HG02884 (cell line): ENCODE measurements around the gene B4GALT5.
"Not testable (repeated sequence)": the region's sequence is repeated elsewhere in the genome, so short reads cannot be mapped to it uniquely, and the experiment has no call there.

Experiments
- ATAC-seq: cut with Tn5 transposase; IDR thresholded peaks from one replicate; pipeline ENCODE4 v1.9.1; 2021; ENCODE audit warnings: mild to moderate bottlenecking, moderate library complexity; ENCODE audit not compliant: unreplicated experiment

The B4GALT5 gene

DNA sequence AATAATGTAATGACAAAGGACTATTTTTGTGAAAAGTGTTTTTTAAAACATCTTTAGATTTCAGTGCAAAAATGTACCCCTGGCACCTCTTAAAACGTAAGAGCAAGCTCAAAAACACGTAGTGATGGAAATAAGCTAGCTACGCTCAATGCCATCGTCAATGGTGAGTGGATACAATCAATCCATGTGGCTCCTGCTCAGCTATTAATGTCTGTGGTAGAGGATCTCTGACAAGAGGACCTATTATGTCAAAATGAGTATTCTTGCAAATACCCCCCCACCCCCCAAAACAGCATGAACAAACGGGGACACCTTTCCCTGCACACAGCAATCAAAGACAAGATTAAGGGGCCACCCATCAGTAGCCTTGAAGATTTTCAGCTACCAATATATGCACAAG, 80.7 kb downstream of the B4GALT5 start:
- no peak for ATAC-seq

DNA sequence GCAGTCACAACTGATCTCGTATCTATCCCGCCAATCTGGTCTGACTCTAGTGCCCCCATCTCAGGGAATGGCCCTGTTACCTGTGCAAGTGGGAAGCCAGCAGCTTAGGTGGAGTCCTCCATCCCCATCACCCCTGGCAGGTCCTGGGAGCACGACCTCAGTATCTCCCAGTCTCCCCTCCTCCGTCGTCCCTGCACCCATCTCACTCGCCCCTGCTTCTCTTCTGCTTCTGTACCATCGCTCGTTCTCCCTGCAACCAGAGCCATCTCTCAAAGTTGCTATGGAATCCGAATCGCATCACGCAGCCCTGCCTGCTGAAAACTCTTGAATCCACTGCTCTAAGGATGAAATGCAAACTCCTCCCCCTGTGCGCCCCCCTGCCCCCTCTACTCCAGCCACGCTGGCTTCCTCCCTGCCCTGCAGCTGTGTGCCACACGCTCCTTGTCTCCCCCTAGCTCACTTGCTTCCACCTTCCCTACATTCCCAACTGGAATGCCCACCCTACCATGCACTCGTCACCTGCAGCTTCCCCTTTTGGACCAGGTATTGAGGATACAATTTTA, 81.7 kb downstream of the B4GALT5 start:
- no peak for ATAC-seq

DNA sequence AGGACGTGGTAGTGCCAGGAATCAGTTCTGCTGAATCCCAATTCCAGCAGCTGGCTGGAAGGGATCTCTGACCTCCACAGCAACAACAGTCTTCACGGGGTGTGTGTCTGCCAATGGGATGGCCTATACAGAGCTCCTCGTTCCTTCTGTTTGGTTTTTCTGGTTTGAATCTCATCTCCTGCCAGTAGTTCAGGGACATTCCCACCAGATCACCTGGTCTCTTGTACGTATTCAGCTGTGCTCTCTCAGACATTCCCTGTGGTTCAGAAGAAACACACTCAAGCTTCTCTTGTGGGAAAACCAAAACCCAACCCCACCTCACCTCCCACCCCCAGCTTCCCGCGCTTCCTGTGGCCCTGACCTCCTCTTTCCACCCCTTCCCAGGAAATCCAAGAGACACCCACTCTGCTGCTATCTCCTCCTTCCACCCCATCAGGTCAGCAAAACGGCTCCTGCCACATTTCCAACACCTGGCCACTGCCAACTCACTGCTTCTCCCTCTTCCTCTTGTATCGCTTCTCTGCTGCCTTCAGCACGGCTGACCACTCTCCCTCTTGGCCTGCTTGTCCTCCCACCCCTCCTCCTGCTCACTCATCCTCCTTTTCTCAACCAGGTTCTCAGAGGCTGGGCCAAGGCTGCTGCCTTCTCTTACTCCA, 82.5 kb downstream of the B4GALT5 start:
- no peak for ATAC-seq

DNA sequence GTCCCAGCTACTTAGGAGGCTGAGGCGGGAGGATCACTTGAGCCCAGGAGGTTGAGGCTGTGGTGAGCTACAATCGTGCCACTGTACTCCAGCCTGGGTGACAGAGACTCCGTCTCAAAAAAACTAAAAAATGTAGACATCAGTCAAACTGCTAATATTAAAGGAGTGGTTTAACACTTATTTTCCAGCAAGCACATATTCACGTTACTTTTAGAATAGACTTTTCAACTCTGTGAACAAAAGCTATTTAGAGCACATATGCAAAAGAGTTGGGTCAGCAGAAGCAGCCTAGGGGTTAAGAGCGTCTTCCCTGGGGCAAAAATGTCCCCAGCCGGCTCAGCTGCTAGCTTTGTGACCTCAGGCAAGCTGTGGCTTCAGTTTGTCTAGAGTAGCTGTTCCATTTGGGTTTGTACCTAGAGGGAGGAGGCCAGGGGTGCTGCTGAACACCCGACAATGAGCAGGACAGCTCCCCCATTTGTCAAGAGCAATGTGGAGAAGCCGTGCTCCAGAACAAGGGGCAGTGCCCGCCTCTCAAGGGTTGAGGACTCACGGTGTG, 83.2 kb downstream of the B4GALT5 start:
- ATAC-seq: peak; percentile 70

DNA sequence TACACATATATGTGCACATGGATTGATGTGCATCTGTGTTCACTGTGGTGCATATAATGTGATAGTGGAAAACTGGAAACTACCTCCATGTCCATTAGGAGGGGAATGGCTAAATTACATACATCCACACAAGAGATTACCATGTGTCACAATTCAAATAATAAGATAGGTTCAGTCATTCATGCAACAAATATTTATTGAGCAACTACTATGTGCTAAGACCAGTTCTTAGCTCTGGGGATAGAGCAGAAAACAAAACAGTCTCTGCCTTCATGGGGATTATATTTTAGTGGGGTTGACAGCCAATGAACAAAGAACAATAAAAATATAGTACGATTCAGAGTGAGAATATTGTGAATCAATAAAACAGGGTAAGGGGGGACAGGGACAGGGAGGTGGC, 84.1 kb downstream of the B4GALT5 start:
- ATAC-seq: no peak

DNA sequence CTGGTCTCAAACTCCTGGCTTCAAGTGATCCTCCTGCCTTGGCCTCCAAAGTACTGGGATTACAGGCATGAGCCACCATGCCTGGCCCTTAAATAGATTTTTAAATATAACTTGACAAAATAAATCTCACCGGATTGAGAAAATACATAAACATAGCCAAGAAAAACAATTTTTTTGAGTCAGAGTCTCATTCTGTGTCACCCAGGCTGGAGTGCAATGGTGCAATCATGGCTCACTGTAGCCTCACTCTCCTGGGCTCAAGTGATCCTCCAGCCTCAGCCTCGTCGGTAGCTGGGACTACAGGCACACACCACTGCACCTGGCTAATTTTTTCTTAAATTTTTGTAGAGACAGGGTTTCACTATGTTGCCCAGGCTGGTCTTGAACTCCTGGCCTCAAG, 85.4 kb downstream of the B4GALT5 start:
- ATAC-seq: not testable (repeated sequence)

DNA sequence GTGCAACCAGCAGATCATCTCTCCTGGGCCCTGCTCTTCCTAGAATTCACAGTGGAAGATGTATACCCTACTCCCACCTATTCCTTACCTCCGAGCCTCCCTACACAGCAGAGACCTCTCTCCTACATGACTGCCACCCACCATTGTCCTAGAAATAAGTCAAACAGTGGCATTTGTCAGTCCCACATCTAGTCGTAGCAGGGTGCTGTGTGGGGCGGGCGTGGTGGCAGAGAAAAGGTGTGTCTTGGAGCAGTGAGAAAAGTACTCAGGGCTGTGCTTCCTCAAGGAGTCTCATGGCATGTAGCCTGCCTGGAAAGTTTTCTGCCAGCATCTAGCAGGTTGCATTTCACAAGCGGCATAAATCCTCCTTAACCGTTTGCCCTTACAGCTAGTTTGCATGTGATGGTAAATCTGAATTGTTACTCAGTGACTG, 86.3 kb downstream of the B4GALT5 start:
- no peak for ATAC-seq

DNA sequence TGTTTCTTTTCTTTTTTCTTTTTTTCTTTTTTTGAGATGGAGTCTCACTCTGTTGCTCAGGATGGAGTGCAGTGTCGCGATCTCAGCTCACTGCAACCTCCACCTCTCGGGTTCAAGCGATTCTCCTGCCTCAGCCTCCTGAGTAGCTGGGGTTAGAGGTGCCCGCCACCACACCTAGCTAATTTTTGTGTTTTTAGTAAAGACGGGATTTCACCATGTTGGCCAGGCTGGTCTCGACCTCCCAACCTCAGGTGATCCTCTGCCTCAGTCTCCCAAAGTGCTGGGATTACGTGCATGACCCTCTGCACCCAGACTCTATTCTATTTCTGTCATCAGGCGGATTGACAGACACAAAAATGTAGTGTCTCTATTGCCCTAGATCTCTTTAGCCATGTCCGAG, 88.7 kb downstream of the B4GALT5 start:
- ATAC-seq: not testable (repeated sequence)

DNA sequence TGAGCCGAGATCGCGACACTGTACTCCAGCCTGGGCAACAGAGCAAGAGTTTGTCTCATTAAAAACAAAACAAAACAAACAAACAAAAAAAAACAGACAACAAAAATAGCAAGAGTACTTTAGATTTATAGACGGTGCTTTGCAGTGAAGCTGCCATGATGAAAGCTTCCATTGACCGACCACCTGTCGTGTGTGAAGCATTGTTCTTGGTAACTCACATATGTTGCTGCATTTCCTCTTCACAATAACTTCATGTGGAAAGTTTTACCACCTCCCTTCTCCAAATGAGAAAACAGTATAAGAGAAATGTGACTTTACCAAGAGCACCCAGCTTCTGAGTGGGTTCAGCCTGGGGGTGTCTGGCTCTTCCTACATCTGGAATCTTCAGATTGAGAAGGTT, 89.4 kb downstream of the B4GALT5 start:
- no peak for ATAC-seq

DNA sequence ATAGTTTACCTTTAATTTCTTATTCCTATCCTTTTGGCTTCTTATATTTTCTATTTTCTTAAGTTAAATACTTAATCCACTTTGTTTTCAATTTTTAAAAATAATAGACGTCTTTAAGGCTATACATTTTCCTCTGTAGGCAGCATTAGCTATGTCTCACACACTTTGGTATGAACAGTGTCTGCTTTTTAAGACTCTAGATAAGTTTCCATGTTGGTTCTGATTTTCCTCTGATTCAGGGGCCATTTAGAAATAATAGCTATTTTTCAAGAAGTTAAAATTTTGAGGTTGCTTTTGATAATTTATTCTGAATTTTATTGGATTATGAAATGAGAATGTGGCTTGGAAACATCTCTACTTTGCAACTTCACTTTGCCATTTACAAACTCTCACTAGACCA, 91.4 kb downstream of the B4GALT5 start:
- ATAC-seq: no peak

DNA sequence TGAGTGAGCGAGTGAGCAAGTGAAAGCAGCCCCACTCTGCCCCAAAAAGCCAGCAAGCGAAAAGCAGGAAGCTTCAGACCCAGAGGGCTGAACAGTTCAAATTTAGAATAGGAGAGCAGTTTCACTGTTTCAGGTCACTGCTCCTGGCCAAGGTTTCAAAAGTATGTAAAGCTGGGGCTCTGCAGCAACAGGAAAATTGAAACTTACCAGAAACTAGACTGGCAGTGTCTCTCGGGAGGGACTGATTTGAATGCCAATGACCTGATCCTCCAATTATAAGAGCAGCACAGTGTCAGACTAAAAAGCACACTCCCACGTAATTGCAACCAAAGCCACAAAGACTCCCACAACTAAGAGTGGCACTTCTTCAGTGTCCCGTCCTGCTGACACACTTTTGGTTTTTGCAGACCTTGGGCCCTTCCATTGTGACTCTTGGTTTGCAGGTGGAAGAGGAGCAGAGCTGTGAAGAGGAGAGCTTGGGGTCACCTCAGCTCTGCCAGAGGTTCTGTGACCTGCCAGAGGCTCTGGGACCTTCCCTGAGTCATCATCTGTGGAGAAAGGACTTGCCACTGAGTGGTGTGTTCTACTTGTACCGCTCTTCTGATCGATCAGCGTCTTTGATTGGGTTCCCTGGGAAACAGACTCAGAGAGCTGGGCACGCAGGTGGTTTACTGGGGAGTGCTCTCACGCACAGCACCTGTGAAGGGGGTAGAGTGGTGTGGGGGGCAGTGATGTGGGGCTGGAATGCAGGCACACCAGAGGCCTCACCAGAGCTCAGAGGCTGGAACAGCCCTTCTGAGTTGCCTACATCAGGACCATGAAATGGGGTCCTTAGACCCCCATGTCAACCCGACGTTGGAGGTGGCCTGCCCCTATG, 93.1 kb downstream of the B4GALT5 start:
- peak; percentile 85 for ATAC-seq

DNA sequence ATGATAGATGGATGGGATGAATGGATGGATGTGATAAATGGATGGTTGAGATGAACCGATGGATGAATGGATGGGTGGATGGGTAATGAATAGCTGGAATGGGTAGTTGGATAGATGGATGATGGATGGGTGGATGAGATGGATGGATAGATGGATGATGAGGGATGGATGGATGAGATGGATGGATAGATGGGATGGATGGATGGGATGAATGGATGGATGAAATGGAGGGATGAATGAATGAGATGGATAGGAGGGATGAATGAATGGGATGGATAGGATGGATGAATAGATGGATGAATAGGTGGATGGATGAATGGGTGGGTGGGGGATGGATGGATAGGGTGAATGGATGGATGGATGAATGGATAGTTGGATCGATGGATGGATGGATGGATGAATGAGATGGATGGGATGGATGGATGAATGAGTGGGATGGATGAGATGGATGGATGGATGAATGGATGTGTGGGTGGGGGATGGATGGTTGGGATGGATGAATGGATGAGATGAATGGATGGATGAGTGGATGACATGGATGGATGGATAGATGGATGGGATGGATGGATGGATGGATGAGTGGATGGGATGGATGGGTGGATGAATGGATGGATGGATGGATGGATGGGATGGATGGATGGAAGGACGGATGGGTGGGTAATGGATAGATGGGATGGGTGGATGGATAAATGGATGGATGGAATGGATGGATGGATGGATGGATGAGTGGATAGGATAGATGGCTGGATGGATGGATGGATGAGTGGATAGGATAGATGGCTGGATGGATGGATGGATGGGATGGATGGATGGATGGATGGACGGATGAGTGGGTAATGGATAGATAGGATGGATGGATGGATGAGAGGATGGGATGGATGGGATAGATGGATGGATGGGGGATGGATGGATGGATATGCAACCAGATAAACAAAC, 94.3 kb downstream of the B4GALT5 start:
- ATAC-seq: no peak

DNA sequence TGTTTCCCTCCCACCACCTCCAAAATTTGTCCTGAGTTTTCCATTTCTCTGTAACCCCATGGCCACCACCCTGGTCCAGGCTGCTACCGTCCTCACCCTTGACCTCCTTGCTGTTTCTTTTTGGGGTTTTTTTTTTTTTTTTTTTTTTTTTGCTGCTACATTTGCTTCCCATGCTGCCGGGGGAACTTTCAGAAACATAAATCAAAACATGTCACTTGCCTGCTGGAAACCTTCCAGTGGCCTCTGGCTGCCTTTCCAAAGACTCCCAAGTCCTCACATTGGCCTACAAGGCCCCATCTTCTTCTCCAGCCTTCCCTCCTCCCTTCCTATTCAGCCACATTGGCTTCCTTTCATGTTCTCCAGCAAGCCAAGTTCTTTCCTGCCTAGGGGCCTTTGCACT, 95.4 kb downstream of the B4GALT5 start:
- no peak for ATAC-seq

DNA sequence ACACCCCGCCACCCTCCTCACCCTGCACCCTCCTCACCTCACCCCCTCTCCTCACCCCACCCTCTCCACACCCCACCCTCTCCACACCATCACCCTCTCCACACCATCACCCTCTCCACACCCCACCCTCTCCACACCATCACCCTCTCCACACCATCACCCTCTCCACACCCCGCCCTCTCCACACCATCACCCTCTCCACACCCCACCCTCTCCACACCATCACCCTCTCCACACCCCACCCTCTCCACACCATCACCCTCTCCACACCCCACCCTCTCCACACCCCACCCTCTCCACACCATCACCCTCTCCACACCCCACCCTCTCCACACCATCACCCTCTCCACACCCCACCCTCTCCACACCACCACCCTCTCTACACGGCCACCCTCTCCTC, 96.3 kb downstream of the B4GALT5 start:
- ATAC-seq: not testable (repeated sequence)

DNA sequence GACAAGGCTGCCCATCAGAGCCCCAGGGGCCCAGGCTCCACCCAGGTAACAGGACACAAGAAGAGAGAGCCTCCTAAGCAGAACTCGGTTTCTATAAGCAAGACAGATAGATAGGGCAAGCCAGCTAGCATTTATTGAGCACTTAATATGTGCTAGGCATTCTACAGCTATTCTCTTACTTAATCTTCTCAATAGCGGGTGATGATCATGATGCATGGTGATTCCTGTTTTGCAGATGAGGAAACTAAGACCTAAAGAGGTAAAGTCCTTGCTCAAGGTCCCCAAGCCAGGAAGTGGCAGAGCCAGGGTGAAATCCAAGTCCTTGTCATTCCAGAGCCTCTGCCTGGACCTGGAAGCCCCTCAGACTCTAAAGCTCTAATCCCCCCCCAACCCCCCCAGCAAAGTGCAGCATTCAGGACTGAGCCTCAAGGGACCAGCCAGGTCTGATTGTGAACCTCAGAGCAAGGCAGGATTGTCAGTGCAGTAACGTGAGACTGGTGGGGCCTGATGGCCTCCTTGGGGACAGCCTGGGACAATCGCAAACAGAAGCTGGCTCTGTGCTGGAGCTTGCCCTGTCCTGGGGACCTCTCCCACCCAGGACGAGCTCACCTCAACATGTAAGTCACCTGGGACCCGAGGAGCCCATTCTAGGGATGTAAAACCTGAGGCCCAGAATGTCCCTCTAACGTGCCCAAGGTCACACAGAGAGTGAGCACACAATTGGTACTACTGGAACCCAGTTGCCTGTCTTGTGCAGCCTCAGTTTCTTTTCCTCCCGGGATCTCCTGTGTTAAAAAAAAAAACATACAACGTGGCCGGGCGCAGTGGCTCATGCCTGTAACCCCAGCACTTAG, 97.3 kb downstream of the B4GALT5 start:
- ATAC-seq: no peak

DNA sequence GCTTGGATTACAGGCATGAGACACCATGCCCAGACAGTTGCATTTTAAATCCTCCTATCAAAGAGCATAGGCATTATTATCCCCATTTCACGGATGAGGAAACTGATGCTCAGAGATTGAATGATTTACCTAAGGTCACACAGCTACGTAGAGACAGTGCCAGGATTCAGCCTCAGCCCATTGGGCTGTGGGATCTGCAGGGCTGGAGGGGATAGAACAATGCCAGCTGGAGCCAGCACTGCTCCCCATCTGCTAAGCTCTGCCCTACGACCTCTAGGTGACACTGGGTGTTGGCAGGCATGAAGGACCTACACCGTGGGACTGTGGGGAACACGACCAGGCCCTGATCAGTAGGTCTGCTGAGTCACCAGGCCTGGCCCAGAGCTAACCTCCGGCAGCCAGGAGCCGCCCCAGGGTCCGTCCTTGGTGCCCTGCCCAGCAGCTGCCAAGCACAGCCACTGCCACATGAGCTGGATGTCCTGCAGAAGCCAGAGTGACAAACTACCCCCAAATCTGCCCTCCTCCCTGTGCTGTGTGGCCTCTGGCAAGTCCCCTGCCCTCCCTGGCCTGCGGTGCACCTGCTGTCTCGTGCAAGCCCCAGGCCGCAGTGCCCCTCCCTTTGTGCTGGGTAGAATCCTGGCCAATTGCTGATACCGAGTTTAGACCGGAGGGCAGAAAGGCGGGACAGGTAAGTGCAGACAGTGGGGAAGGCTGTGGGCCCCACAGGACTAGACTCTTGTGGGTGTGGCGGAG, 98.1 kb downstream of the B4GALT5 start:
- no peak for ATAC-seq

DNA sequence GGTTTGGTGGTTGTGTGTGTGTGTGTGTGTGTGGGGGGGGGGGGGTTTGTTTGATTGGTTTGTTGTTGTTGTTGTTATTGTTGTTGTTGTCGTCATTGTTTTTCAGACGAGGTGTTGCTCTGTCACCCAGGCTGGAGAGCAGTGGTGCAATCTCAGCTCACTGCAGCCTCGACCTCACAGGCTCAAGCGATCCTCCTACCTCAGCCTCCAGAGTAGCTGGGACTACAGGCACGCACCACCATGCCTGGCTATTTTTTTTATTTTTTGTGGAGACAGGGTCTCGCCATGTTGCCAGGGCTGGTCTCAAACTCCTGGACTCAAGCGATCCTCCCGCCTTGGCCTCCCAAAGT, 98.7 kb downstream of the B4GALT5 start:
- not testable (repeated sequence) for ATAC-seq

DNA sequence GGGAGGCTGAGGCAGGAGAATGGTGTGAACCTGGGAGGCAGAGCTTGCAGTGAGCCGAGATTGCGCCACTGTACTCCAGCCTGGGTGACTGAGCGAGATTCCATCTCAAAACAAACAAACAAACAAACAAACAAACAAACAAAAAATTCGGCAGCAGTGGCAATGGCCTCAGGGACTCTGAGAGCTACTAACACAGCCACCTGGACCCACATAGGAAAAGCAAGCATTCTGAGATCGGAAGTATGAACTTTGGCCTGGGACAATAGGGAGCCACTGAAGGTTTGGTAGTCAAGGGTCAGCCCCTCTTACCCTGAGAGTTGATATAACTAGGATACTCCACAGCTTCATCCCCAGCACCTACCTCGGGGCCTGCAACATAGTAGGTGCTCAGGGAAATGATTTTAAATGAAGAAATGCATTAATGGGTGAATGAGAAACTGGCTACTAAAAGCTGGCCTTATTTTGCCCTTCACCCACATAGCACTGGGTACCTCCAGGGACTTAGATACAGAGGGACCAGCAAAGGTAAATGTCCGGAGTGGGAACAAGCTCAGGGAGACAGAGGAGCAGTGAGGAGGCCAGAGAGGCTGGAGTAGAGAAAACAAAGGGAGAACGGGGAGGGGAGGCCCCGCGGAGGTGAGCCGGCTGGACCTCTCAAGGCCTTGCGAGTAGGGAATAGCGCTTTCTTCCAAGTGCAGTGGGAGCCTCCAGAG, 99.2 kb downstream of the B4GALT5 start:
- no peak for ATAC-seq
